Activated CD8-positive, alpha-beta T cell treated with anti-CD3 and anti-CD28 coated beads for 36 hours (primary cell): ENCODE results near the gene RUFY2. TPM values are rescaled to one million over a fixed set of nuclear protein-coding genes. Genes with fewer than 3 reads are reported as not detected.

ENCODE experiments used
- ATAC-seq: fragments of 200-7000 bp; cut with Tn5 transposase; one replicate; pipeline ENCODE4 v1.10.0; 2021; ENCODE audit warnings: mild to moderate bottlenecking, moderate library complexity
- CTCF ChIA-PET: fragments of 350-600 bp; sonication (Branson Sonifier 250); formaldehyde crosslinking; loops from one replicate; lab custom pipeline; 2021; ENCODE audit warnings: antibody characterized with exemption; lab: Charles Lee
- POLR2A ChIA-PET: fragments of 350-600 bp; sonication (Branson Sonifier 250); formaldehyde crosslinking; loops from one replicate; lab custom pipeline; 2021; ENCODE audit warnings: antibody characterized with exemption; lab: Charles Lee
- DNase-seq: peaks from one replicate; pipeline ENCODE4 v3.0.0-alpha.2; 2020
- H3K27ac Mint-ChIP-seq: one replicate; pipeline ENCODE4 v1.8.0; 2021; ENCODE audit warnings: mild to moderate bottlenecking, mixed read lengths
- H3K27me3 Mint-ChIP-seq: one replicate; pipeline ENCODE4 v1.8.0; 2021; ENCODE audit warnings: mixed read lengths
- H3K36me3 Mint-ChIP-seq: one replicate; pipeline ENCODE4 v1.8.0; 2021; ENCODE audit warnings: low read depth, mixed read lengths
- H3K4me1 Mint-ChIP-seq: one replicate; pipeline ENCODE4 v1.8.0; 2021; ENCODE audit warnings: low read depth, mixed read lengths
- H3K4me3 Mint-ChIP-seq: one replicate; pipeline ENCODE4 v1.8.0; 2021; ENCODE audit warnings: mild to moderate bottlenecking, moderate library complexity, mixed read lengths
- H3K9me3 Mint-ChIP-seq: one replicate; pipeline ENCODE4 v1.8.0; 2021; ENCODE audit warnings: mixed read lengths
- intact Hi-C: fragments of 100-400 bp; cut with micrococcal nuclease; formaldehyde crosslinking; loops from one replicate; pipeline ENCODE4 v1.10.0; 2022
- total RNA-seq, 2 experiments: library from RNA; stranded (reverse); gene quantifications; one replicate each; pipeline ENCODE4 v1.2.3, GENCODE V29; 2021
- TF ChIP-seq, protein P1 (sequence below): fragments of 200-600 bp; IDR thresholded peaks from one replicate; pipeline ENCODE4 v1.8.0; 2022; ENCODE audit warnings: antibody characterized with exemption, mild to moderate bottlenecking

Gene RUFY2
- total RNA-seq, 2 experiments from 2014 or later: 7.8 to 8.0 TPM

GRCh38 chr10:68302871-68303270 is 104.2 kb downstream of the RUFY2 start:
- Mint-ChIP-seq H3K4me3 (no peak overlapping the region), H3K4me1 (no peaks in the 10 kb centered on the region), H3K9me3 (no peaks in the 10 kb centered on the region), H3K36me3 (no peaks in the 10 kb centered on the region), H3K27ac (no peak overlapping the region), H3K27me3 (no peaks in the 10 kb centered on the region)
- DNase-seq (no peak), ATAC-seq (no peak)
- TF ChIP-seq, protein P1, sequence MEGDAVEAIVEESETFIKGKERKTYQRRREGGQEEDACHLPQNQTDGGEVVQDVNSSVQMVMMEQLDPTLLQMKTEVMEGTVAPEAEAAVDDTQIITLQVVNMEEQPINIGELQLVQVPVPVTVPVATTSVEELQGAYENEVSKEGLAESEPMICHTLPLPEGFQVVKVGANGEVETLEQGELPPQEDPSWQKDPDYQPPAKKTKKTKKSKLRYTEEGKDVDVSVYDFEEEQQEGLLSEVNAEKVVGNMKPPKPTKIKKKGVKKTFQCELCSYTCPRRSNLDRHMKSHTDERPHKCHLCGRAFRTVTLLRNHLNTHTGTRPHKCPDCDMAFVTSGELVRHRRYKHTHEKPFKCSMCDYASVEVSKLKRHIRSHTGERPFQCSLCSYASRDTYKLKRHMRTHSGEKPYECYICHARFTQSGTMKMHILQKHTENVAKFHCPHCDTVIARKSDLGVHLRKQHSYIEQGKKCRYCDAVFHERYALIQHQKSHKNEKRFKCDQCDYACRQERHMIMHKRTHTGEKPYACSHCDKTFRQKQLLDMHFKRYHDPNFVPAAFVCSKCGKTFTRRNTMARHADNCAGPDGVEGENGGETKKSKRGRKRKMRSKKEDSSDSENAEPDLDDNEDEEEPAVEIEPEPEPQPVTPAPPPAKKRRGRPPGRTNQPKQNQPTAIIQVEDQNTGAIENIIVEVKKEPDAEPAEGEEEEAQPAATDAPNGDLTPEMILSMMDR: no peak
- ChIA-PET POLR2A (no interaction called here), CTCF (interaction anchor here (0.8 to 6.8 kb wide), 13 partner anchors 10 to 523 kb away, joined by 3 to 134 read pairs (median 5); partner anchors contain the start of gene ATOH7)
- intact Hi-C loops: loop anchor here (5.0 to 10.0 kb wide), 2 partner anchors 91 to 448 kb away; no protein-coding TSS in a partner anchor

DNA sequence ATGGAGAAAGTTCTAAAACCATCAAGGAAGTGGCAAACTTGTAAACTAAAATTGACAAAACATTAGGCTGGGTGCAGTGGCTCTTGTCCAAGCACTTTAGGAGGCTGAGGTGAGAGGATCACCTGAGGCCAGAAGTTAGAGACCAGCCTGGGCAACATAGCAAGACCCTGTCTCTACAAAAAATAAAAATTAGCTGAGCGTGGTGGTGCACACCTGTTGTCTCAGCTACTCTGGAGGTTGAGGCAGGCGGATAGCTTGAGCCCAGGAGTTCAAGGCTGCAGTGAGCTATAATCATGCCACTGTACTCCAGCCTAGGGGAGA is 104.6 kb downstream of the RUFY2 start:
- intact Hi-C loops: loop anchor here (5.0 to 10.0 kb wide), 2 partner anchors 90 to 448 kb away; no protein-coding TSS in a partner anchor
- DNase-seq: no peak
- no peak overlapping the region for H3K4me3 Mint-ChIP-seq
- no peaks in the 10 kb centered on the region for H3K4me1 Mint-ChIP-seq
- no peaks in the 10 kb centered on the region for H3K27me3 Mint-ChIP-seq
- TF ChIP-seq, protein P1: no peak
- POLR2A ChIA-PET: no interaction called here
- H3K9me3 Mint-ChIP-seq: no peaks in the 10 kb centered on the region
- no peaks in the 10 kb centered on the region for H3K36me3 Mint-ChIP-seq
- ATAC-seq: no peak
- CTCF ChIA-PET: interaction anchor here (0.8 to 6.8 kb wide), 26 partner anchors 8 to 523 kb away, joined by 3 to 134 read pairs (median 5); partner anchors contain the start of genes ATOH7 and RUFY2
- no peak overlapping the region for H3K27ac Mint-ChIP-seq

GRCh38 chr10:68301790-68302502 is 105.1 kb downstream of the RUFY2 start:
- H3K4me1 Mint-ChIP-seq: no peaks in the 10 kb centered on the region
- no peaks in the 10 kb centered on the region for H3K9me3 Mint-ChIP-seq
- DNase-seq: no peak
- intact Hi-C loops: loop anchor here (5.0 to 10.0 kb wide), 2 partner anchors 90 to 447 kb away; no protein-coding TSS in a partner anchor
- TF ChIP-seq, protein P1: peak; percentile 70
- ChIA-PET CTCF (interaction anchor here (0.6 to 6.8 kb wide), 48 partner anchors 8 to 522 kb away, joined by 3 to 134 read pairs (median 4); partner anchors contain the start of genes ATOH7, HNRNPH3 and RUFY2), POLR2A (interaction anchor here (1.0 kb wide), 1 partner anchor 62 kb away, joined by 3 read pairs; no protein-coding TSS in a partner anchor)
- no peak overlapping the region for H3K27ac Mint-ChIP-seq
- no peak overlapping the region for H3K4me3 Mint-ChIP-seq
- H3K36me3 Mint-ChIP-seq: no peaks in the 10 kb centered on the region
- peak; percentile 53 for ATAC-seq
- no peaks in the 10 kb centered on the region for H3K27me3 Mint-ChIP-seq

DNA sequence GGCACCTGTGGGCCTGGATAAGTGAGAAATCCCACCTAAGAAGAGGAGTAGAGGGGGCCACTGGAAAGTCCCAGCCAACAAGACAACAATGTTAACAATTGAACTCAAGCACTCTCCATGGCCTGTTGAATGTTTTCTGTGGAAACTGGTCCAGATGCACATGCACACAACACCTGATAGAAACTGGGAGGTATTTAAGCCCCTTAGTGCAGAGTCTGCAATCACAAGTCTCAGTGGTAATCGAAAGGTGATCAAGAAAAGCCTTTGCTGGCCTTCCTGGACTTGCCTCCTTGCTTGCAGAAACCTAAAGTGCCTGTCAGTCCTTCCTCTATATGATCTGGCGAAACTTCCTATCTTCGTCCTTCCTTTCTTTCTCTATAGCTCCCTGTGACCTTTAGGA is 105.8 kb downstream of the RUFY2 start:
- H3K27ac Mint-ChIP-seq: no peak overlapping the region
- intact Hi-C loops: loop anchor here (5.0 to 10.0 kb wide), 2 partner anchors 89 to 446 kb away; no protein-coding TSS in a partner anchor
- H3K4me3 Mint-ChIP-seq: no peak overlapping the region
- POLR2A ChIA-PET: interaction anchor here (1.0 kb wide), 1 partner anchor 62 kb away, joined by 3 read pairs; no protein-coding TSS in a partner anchor
- no peaks in the 10 kb centered on the region for H3K27me3 Mint-ChIP-seq
- H3K36me3 Mint-ChIP-seq: no peaks in the 10 kb centered on the region
- H3K9me3 Mint-ChIP-seq: no peaks in the 10 kb centered on the region
- CTCF ChIA-PET: interaction anchor here (0.6 to 6.8 kb wide), 46 partner anchors 8 to 521 kb away, joined by 3 to 134 read pairs (median 4); partner anchors contain the start of genes ATOH7, HNRNPH3 and RUFY2
- TF ChIP-seq, protein P1: no peak
- no peaks in the 10 kb centered on the region for H3K4me1 Mint-ChIP-seq
- ATAC-seq (no peak), DNase-seq (no peak)
